DOHH2 (cell line): ENCODE measurements around the gene CAND1.

Experiments
- H3F3A ChIP-seq: fragments of 200-600 bp; sonication (generic), shearing (Covaris generic); 2 replicates; pipeline ENCODE4 v1.6.0; 2016; ENCODE audit warnings: antibody characterized with exemption, mild to moderate bottlenecking; ENCODE audit not compliant: control insufficient read depth, insufficient read depth
- H3K27ac ChIP-seq: fragments of 200-600 bp; sonication (generic); 2 replicates; pipeline ENCODE4 v1.5.1; 2014; ENCODE audit warnings: low read depth, mild to moderate bottlenecking, low read length, moderate library complexity
- H3K27me3 ChIP-seq: fragments of 200-600 bp; sonication (generic); 2 replicates; pipeline ENCODE4 v1.6.1; 2014; ENCODE audit warnings: mild to moderate bottlenecking, low read length, mixed read lengths; ENCODE audit not compliant: control insufficient read depth
- H3K36me3 ChIP-seq: fragments of 200-600 bp; sonication (generic); 2 replicates; pipeline ENCODE4 v1.6.1; 2014; ENCODE audit warnings: mild to moderate bottlenecking, low read length, moderate library complexity, mixed read lengths; ENCODE audit not compliant: control insufficient read depth
- H3K4me1 ChIP-seq: fragments of 200-600 bp; sonication (generic); 2 replicates; pipeline ENCODE4 v1.6.1; 2014; ENCODE audit warnings: mild to moderate bottlenecking, low read length, mixed read lengths; ENCODE audit not compliant: control insufficient read depth
- H3K4me2 ChIP-seq: fragments of 200-600 bp; sonication (generic); 2 replicates; pipeline ENCODE4 v1.6.0; 2014; ENCODE audit warnings: mild to moderate bottlenecking, low read length, moderate library complexity
- H3K4me3 ChIP-seq: fragments of 200-600 bp; sonication (generic); 2 replicates; pipeline ENCODE4 v1.5.1; 2014; ENCODE audit warnings: mild to moderate bottlenecking, low read length, mixed read lengths
- H3K79me2 ChIP-seq: fragments of 200-600 bp; sonication (generic); 2 replicates; pipeline ENCODE4 v1.6.1; 2014; ENCODE audit warnings: mild to moderate bottlenecking, low read length, mixed read lengths; ENCODE audit not compliant: control insufficient read depth
- H3K9me2 ChIP-seq: fragments of 200-600 bp; sonication (generic); replicated peaks from 2 replicates; pipeline ENCODE4 v1.6.1; 2014; ENCODE audit warnings: mild to moderate bottlenecking, low read length, mixed read lengths; ENCODE audit not compliant: control insufficient read depth
- H3K9me3 ChIP-seq: fragments of 200-600 bp; sonication (generic); 2 replicates; pipeline ENCODE4 v1.6.1; 2014; ENCODE audit warnings: antibody characterized with exemption, low read length, mixed read lengths; ENCODE audit not compliant: control insufficient read depth, insufficient read depth
- H4K20me1 ChIP-seq: fragments of 200-600 bp; sonication (generic); 2 replicates; pipeline ENCODE4 v1.6.0; 2014; ENCODE audit warnings: low read depth, mild to moderate bottlenecking, antibody characterized with exemption, low read length, moderate library complexity; ENCODE audit not compliant: control insufficient read depth, insufficient read depth
- CTCF ChIP-seq: fragments of 200-600 bp; sonication (generic); IDR thresholded peaks from one replicate; pipeline ENCODE4 v1.5.1; 2014; ENCODE audit warnings: antibody characterized with exemption, mild to moderate bottlenecking, low read depth, low read length; ENCODE audit not compliant: poor library complexity, severe bottlenecking
- EZH2phosphoT487 ChIP-seq: fragments of 200-600 bp; sonication (generic); IDR thresholded peaks from 2 replicates; pipeline ENCODE4 v1.6.1; 2017; ENCODE audit warnings: borderline replicate concordance, mild to moderate bottlenecking, antibody characterized with exemption, low read length, moderate library complexity, mixed read lengths

CAND1 gene

GRCh38 chr12:67223225-67223624 lies 45.9 kb upstream of the CAND1 start:
- H3K36me3 ChIP-seq = no peaks in the 10 kb centered on the region
- peak overlapping the region; percentile 17 for H3K4me3 ChIP-seq
- TF ChIP-seq CTCF (no peak), EZH2phosphoT487 (no peak)
- peaks cover 23% of the 10 kb centered on the region for H3K4me1 ChIP-seq
- H3K27ac ChIP-seq = peak overlapping the region; percentile 12
- peak overlapping the region; percentile 40 for H3K4me2 ChIP-seq
- H3K27me3 ChIP-seq = no peaks in the 10 kb centered on the region
- H3K79me2 ChIP-seq = no peaks in the 10 kb centered on the region
- H4K20me1 ChIP-seq = no peaks in the 10 kb centered on the region
- no peaks in the 10 kb centered on the region for H3K9me3 ChIP-seq
- peaks cover 5% of the 10 kb centered on the region for H3F3A ChIP-seq
- no peaks in the 10 kb centered on the region for H3K9me2 ChIP-seq

DNA sequence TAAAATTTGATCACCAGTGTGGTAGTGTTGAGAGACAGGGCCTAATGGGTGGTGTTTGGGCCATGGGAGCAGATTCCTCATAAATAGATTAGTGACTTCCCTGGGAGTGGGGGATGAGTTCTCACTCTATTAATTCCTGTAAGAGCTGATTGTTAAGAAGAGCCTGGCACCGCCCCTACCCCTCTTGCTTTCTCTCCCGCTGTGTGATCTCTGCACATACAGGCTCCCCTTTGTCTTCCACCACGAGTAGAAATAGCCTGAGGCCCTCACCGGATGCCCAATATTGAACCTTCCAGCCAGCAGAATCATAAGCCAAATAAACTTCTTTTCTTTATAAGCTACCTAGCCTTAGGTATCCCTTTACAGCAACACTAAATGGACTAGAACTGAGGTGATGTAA lies 31.9 kb upstream of the CAND1 start:
- Histone ChIP-seq H4K20me1 (no peaks in the 10 kb centered on the region), H3K79me2 (no peaks in the 10 kb centered on the region), H3K4me2 (no peak overlapping the region), H3K9me2 (no peaks in the 10 kb centered on the region), H3K27ac (no peak overlapping the region), H3K27me3 (no peaks in the 10 kb centered on the region), H3K4me1 (no peaks in the 10 kb centered on the region), H3K36me3 (no peaks in the 10 kb centered on the region), H3F3A (no peaks in the 10 kb centered on the region), H3K4me3 (no peak overlapping the region), H3K9me3 (0 out of 2 replicates have a peak, but pooled peaks cover 3% of the 10 kb centered on the region)
- TF ChIP-seq EZH2phosphoT487 = no peak
- no peak for TF ChIP-seq CTCF

- Histone ChIP-seq H3K27ac (no peak overlapping the region), H4K20me1 (no peaks in the 10 kb centered on the region), H3K4me2 (no peak overlapping the region), H3K9me3 (0 out of 2 replicates have a peak, but pooled peaks cover 3% of the 10 kb centered on the region), H3K9me2 (no peaks in the 10 kb centered on the region), H3K4me3 (no peak overlapping the region), H3K27me3 (no peaks in the 10 kb centered on the region), H3K4me1 (no peaks in the 10 kb centered on the region), H3K36me3 (no peaks in the 10 kb centered on the region), H3F3A (no peaks in the 10 kb centered on the region), H3K79me2 (no peaks in the 10 kb centered on the region)
- TF ChIP-seq EZH2phosphoT487 (no peak), CTCF (no peak)
Measured at GRCh38 chr12:67239061-67239460, 30.1 kb upstream of the CAND1 start.

DNA sequence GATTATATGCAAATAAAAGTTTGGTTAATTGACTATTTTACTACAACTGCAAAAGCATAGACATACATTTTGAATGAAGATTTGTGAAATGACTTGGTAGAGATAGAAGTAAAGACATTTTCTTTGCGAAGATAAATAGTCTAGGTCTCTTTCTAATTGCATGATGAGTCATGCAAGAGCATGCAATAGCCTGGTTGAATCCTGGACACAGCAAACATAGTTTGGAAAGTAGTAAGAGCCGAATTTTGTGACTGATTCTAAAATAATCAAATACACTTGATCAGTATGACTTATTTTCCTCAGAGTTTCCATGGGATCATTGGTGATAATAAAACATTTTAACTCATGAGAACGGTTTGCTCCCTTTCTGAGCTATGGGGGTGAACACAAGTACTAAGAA lies 27.7 kb upstream of the CAND1 start:
- no peaks in the 10 kb centered on the region for H3K9me3 ChIP-seq
- H3K27me3 ChIP-seq = no peaks in the 10 kb centered on the region
- H4K20me1 ChIP-seq = no peaks in the 10 kb centered on the region
- H3K79me2 ChIP-seq = no peaks in the 10 kb centered on the region
- no peaks in the 10 kb centered on the region for H3K36me3 ChIP-seq
- no peak for TF ChIP-seq CTCF
- no peak for TF ChIP-seq EZH2phosphoT487
- no peaks in the 10 kb centered on the region for H3K9me2 ChIP-seq
- H3K27ac ChIP-seq = no peak overlapping the region
- H3F3A ChIP-seq = no peaks in the 10 kb centered on the region
- no peak overlapping the region for H3K4me3 ChIP-seq
- no peaks in the 10 kb centered on the region for H3K4me1 ChIP-seq
- H3K4me2 ChIP-seq = no peak overlapping the region
